ENCODE measurements around the gene CLINT1. TPM values are rescaled to one million over a fixed set of nuclear protein-coding genes. Genes with fewer than 3 reads are reported as not detected.
"Not testable (repeated sequence)": the region's sequence is repeated elsewhere in the genome, so short reads cannot be mapped to it uniquely, and the experiment has no call there.

CLINT1 gene
- total RNA-seq, 5 donors from 2014 or later (not counting 1 experiment from before 2014, with no cell fraction given): 61.1 to 78.6 (median 63.6) TPM

DNA sequence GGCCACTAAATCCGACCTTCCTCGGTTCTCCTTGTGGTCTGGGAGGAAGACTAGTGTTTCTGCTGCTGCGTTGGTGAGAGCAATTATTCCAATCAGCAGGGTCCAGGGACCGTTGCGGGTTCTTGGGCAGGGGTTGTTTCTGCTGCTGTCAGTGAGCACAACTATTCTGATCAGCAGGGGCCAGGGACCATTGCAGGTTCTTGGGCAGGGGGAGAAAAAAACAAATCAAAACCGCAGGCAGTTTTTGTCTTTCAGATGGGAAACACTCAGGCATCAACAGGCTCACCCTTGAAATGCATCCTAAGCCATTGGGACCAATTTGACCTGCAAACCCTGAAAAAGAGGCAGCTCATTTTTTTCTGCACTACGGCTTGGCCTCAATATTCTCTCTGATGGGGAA is 22.6 kb upstream of the CLINT1 start:
- DNase-seq, CTCF ChIA-PET, H3K4me3 Mint-ChIP-seq: not testable (repeated sequence)

DNA sequence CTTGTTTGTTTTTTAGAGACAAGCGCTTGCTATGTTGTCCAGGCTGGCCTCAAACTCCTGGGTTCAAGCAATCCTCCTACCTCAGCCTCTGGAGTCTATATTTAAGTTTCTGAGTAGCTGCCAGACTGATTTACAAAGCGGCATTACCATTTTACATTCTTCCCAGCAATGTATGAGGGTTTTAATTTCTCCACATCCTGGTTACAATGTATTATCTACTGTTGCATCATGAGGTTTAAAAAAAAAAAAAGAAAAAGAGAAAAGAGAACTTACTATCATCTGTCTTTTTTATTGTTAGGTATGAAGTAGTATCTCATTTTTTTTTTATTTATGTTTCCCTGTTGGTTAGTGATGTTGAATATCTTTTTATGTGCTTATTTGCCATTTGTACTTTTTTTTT is 18.9 kb upstream of the CLINT1 start:
- H3K36me3 Mint-ChIP-seq: no peaks in the 10 kb centered on the region
- ChIA-PET POLR2A (no interaction called here), CTCF (interaction anchor here in 1 of 2 donors (0.6 kb wide), 1 partner anchor 21 kb away, joined by 3 read pairs; no protein-coding TSS in a partner anchor)
- no peak overlapping the region for H3K4me3 ChIP-seq (ENCODE audit: control insufficient read depth in 1 of 2, extremely low read depth in 1 of 2, low read length in 1 of 2)
- H3K9me3 Mint-ChIP-seq: no peaks in the 10 kb centered on the region
- no peak overlapping the region for H3K27ac ChIP-seq (ENCODE audit: low read length)
- H3K4me3 Mint-ChIP-seq: no peak overlapping the region
- no peaks in the 10 kb centered on the region for H3K27me3 Mint-ChIP-seq
- H3K27ac Mint-ChIP-seq: no peak overlapping the region
- peaks cover 0 to 4% of the 10 kb centered on the region in 2 experiments for H3K27me3 ChIP-seq (replicated peaks in 1 of 2; ENCODE audit: control insufficient read depth in 2 of 2, extremely low read depth in 1 of 2, insufficient read depth in 2 of 2, low read length in 1 of 2)
- DNase-seq: no peak
- no peaks in the 10 kb centered on the region for H3K9me3 ChIP-seq
- no peaks in the 10 kb centered on the region for H3K4me1 Mint-ChIP-seq
- ATAC-seq (replicated peaks in 1 of 4): no peak
- WGBS (ENCODE audit: insufficient coverage): no CpG with 5 or more reads among the region's 2 CpGs
- no peaks in the 10 kb centered on the region for H3K4me1 ChIP-seq (ENCODE audit: control insufficient read depth in 1 of 2, extremely low read depth in 1 of 2, insufficient read depth in 2 of 2, low read length in 2 of 2)
- H3K36me3 ChIP-seq (ENCODE audit: control insufficient read depth in 2 of 2, extremely low read depth in 1 of 2, insufficient read depth in 1 of 2, low read length in 1 of 2): no peaks in the 10 kb centered on the region

More for the DNA sequence above, 22.6 kb upstream of the CLINT1 start:
- ATAC-seq (replicated peaks in 1 of 4); H3K4me3 ChIP-seq (ENCODE audit: control insufficient read depth in 1 of 2, extremely low read depth in 1 of 2, low read length in 1 of 2); H3K27me3 ChIP-seq (replicated peaks in 1 of 2; ENCODE audit: control insufficient read depth in 2 of 2, extremely low read depth in 1 of 2, insufficient read depth in 2 of 2, low read length in 1 of 2); H3K36me3 ChIP-seq (ENCODE audit: control insufficient read depth in 2 of 2, extremely low read depth in 1 of 2, insufficient read depth in 1 of 2, low read length in 1 of 2); H3K4me1 Mint-ChIP-seq; H3K27me3 Mint-ChIP-seq; POLR2A ChIA-PET; H3K9me3 ChIP-seq; H3K4me1 ChIP-seq (ENCODE audit: control insufficient read depth in 1 of 2, extremely low read depth in 1 of 2, insufficient read depth in 2 of 2, low read length in 2 of 2); H3K9me3 Mint-ChIP-seq; H3K27ac ChIP-seq (ENCODE audit: low read length); H3K36me3 Mint-ChIP-seq; H3K27ac Mint-ChIP-seq: not testable (repeated sequence)
- WGBS (ENCODE audit: insufficient coverage): 73% methylated on average over 5 of the region's 7 CpGs

DNA sequence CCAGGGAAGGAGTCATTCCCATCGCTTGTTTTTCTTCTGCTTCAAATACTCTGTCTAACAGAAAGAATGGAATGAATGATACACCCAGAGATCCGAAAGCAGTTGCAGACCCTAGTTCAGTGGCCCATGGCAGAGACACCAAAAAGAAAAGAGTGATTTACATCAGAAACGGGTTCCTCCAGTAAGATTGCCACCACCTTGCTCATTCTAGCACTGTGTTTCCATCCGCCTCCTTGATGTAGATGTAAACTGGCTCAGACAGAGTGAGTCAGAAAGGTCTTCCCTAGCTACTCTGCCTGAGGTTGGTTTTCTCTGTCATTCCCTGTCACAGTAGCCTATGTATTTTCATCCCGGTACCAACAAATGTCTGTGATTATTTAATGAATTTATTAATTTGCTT is 15.9 kb upstream of the CLINT1 start:
- H3K27ac ChIP-seq (ENCODE audit: low read length): no peak overlapping the region
- no peak overlapping the region for H3K4me3 ChIP-seq (ENCODE audit: control insufficient read depth in 1 of 2, extremely low read depth in 1 of 2, low read length in 1 of 2)
- H3K36me3 ChIP-seq (ENCODE audit: control insufficient read depth in 2 of 2, extremely low read depth in 1 of 2, insufficient read depth in 1 of 2, low read length in 1 of 2): no peaks in the 10 kb centered on the region
- H3K4me1 ChIP-seq (ENCODE audit: control insufficient read depth in 1 of 2, extremely low read depth in 1 of 2, insufficient read depth in 2 of 2, low read length in 2 of 2): no peaks in the 10 kb centered on the region
- ChIA-PET CTCF (no interaction called here), POLR2A (no interaction called here)
- no peak overlapping the region for H3K27ac Mint-ChIP-seq
- no peaks in the 10 kb centered on the region for H3K4me1 Mint-ChIP-seq
- H3K27me3 Mint-ChIP-seq: no peaks in the 10 kb centered on the region
- no peak for ATAC-seq (replicated peaks in 1 of 4)
- H3K9me3 Mint-ChIP-seq: no peaks in the 10 kb centered on the region
- H3K36me3 Mint-ChIP-seq: no peaks in the 10 kb centered on the region
- no peaks in the 10 kb centered on the region for H3K9me3 ChIP-seq
- no peak for DNase-seq
- H3K27me3 ChIP-seq (replicated peaks in 1 of 2; ENCODE audit: control insufficient read depth in 2 of 2, extremely low read depth in 1 of 2, insufficient read depth in 2 of 2, low read length in 1 of 2): peaks cover 0 to 4% of the 10 kb centered on the region in 2 experiments
- H3K4me3 Mint-ChIP-seq: no peak overlapping the region
- no CpG with 5 or more reads among the region's 5 CpGs for WGBS (ENCODE audit: insufficient coverage)

DNA sequence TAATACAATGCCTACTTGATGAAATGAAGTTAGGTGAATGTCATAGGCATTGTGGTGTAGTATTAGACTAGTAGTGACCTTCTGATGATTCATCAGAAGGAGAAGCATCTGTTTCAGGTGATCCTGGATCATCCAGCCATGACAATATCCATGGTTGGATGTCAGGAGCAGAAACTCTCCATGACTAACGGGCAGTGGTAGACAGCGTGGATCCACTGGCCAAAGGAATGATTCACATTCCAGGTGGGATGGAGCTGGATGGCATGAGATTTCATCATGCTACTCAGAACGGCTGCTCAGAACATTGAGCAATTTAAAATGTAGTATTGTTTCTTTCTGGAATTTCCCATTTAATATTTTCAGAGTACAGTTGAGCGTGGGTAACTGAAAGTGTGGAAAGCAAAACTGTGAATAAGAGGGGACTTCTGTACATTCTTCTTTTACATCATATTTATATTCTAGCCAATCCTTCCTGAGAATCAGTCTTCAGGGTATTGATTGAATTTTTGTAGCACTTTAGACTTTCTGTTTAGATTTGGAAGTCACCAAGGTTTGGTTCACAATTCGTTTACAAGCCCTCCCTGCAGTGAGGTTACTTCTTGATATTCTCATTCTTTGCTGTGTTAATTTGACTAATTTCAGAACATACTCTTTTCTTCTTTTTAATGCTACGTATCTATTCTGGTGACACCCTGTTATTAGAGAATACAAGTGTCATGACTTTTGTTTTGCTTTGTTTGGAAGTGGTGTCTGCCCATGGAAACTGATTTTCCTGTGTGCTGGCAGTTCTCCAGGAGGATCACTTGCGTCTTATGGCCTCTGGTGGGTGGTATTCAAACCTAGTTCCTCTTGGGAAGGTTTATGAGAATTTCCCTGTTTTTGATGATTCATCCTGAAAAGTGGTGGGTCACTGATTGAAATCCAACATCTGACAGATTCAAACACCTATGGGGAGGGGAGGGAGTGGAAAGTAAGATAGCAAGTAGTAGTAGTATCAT is 12.2 kb upstream of the CLINT1 start:
- DNase-seq (no peak), ATAC-seq (replicated peaks in 1 of 4) (no peak)
- H3K9me3 Mint-ChIP-seq: no peaks in the 10 kb centered on the region
- no peak overlapping the region for H3K4me3 Mint-ChIP-seq
- H3K36me3 ChIP-seq (ENCODE audit: control insufficient read depth in 2 of 2, extremely low read depth in 1 of 2, insufficient read depth in 1 of 2, low read length in 1 of 2): no peaks in the 10 kb centered on the region
- H3K27ac Mint-ChIP-seq: no peak overlapping the region
- no peak overlapping the region for H3K4me3 ChIP-seq (ENCODE audit: control insufficient read depth in 1 of 2, extremely low read depth in 1 of 2, low read length in 1 of 2)
- H3K36me3 Mint-ChIP-seq: no peaks in the 10 kb centered on the region
- H3K4me1 Mint-ChIP-seq: no peaks in the 10 kb centered on the region
- 0% methylated on average over 1 of the region's 7 CpGs for WGBS (ENCODE audit: insufficient coverage)
- no peaks in the 10 kb centered on the region for H3K4me1 ChIP-seq (ENCODE audit: control insufficient read depth in 1 of 2, extremely low read depth in 1 of 2, insufficient read depth in 2 of 2, low read length in 2 of 2)
- no peaks in the 10 kb centered on the region for H3K27me3 Mint-ChIP-seq
- CTCF ChIA-PET: interaction anchor here in 1 of 2 donors (1.1 to 1.3 kb wide), 2 partner anchors 14 to 54 kb away, joined by 3 to 6 read pairs; no protein-coding TSS in a partner anchor
- H3K27me3 ChIP-seq (replicated peaks in 1 of 2; ENCODE audit: control insufficient read depth in 2 of 2, extremely low read depth in 1 of 2, insufficient read depth in 2 of 2, low read length in 1 of 2): peaks cover 0 to 5% of the 10 kb centered on the region in 2 experiments
- no peaks in the 10 kb centered on the region for H3K9me3 ChIP-seq
- H3K27ac ChIP-seq (ENCODE audit: low read length): no peak overlapping the region
- POLR2A ChIA-PET: interaction anchor here in 1 of 2 donors (0.7 kb wide), 1 partner anchor 67 kb away, joined by 3 read pairs; no protein-coding TSS in a partner anchor

DNA sequence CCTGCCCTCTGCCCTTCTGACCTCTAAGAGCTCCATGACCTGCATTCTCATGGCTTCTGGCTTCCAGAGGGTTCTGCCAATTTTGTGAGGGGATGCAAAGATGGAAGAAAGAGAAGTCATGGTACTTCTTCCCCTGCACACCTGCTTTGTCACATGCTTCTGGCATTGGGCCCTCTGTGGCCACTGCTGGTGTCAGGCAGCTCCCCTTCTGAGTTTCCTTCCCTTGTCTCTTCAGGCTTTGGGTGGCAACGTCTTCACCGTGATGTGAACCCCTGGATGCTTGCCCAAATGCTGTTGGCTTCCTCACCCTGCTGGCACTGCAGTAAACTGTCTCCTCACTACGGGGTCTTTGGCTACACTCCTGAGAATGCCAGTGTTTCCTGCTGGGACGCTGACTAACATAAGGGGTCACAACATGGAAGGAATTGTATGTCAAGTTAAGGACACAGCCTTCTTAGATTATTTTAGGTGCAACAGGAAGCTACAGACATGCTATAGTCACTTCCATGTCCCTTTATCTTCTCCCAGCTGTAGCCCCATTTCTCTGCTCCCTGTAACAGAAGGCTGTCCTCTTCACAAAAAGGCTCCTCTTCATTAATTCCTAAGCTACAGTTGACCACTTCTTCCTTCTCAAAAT is 8.9 kb upstream of the CLINT1 start:
- ATAC-seq (replicated peaks in 1 of 4) (no peak), DNase-seq (no peak)
- WGBS (ENCODE audit: insufficient coverage): 100% methylated on average over 1 of the region's 4 CpGs
- peaks cover 9 to 15% (median 12%) of the 10 kb centered on the region in 3 donors for H3K4me1 Mint-ChIP-seq
- ChIA-PET CTCF (no interaction called here), POLR2A (no interaction called here)
- peak overlapping the region in 1 of 2 donors; percentile 12 for H3K27ac Mint-ChIP-seq
- H3K9me3 ChIP-seq: no peaks in the 10 kb centered on the region
- no peaks in the 10 kb centered on the region for H3K36me3 ChIP-seq (ENCODE audit: control insufficient read depth in 2 of 2, extremely low read depth in 1 of 2, insufficient read depth in 1 of 2, low read length in 1 of 2)
- H3K4me3 Mint-ChIP-seq: no peak overlapping the region
- H3K27ac ChIP-seq (ENCODE audit: low read length): no peak overlapping the region
- no peaks in the 10 kb centered on the region for H3K27me3 Mint-ChIP-seq
- H3K9me3 Mint-ChIP-seq: no peaks in the 10 kb centered on the region
- H3K36me3 Mint-ChIP-seq: no peaks in the 10 kb centered on the region
- no peak overlapping the region for H3K4me3 ChIP-seq (ENCODE audit: control insufficient read depth in 1 of 2, extremely low read depth in 1 of 2, low read length in 1 of 2)
- H3K27me3 ChIP-seq (replicated peaks in 1 of 2; ENCODE audit: control insufficient read depth in 2 of 2, extremely low read depth in 1 of 2, insufficient read depth in 2 of 2, low read length in 1 of 2): peaks cover 0 to 5% of the 10 kb centered on the region in 2 experiments
- H3K4me1 ChIP-seq (ENCODE audit: control insufficient read depth in 1 of 2, extremely low read depth in 1 of 2, insufficient read depth in 2 of 2, low read length in 2 of 2): peaks cover 7 to 12% of the 10 kb centered on the region in 2 experiments

DNA sequence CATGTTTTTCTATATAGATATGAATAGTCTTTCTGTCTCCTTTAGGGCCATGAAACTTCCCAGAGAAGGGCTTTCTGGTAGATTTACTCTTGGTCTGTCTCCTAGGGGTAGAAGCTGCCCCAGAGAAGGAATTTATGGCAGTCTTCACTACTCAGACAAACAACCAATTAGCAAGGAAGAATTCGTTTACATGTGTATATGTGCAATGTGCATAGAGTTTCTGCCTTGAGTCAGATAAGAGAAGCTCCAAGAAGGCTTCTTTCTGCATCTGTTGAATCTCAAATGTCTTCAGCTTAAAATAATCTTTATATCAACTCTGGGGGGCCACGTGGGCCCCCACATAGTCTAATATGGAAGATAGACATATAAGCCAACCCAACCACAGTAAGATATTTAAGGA is 7.6 kb upstream of the CLINT1 start:
- Mint-ChIP-seq H3K36me3 (no peaks in the 10 kb centered on the region), H3K27ac (no peak overlapping the region), H3K4me1 (peaks cover 15 to 24% (median 17%) of the 10 kb centered on the region in 3 donors), H3K27me3 (peaks cover 0 to 3% of the 10 kb centered on the region in 2 donors), H3K4me3 (no peak overlapping the region), H3K9me3 (no peaks in the 10 kb centered on the region)
- ChIA-PET POLR2A (no interaction called here), CTCF (interaction anchor here in 1 of 2 donors (0.6 kb wide), 1 partner anchor 14 kb away, joined by 5 read pairs; no protein-coding TSS in a partner anchor)
- H3K36me3 ChIP-seq (ENCODE audit: control insufficient read depth in 2 of 2, extremely low read depth in 1 of 2, insufficient read depth in 1 of 2, low read length in 1 of 2): no peaks in the 10 kb centered on the region
- peaks cover 0 to 5% of the 10 kb centered on the region in 2 experiments for H3K27me3 ChIP-seq (replicated peaks in 1 of 2; ENCODE audit: control insufficient read depth in 2 of 2, extremely low read depth in 1 of 2, insufficient read depth in 2 of 2, low read length in 1 of 2)
- no peak overlapping the region for H3K4me3 ChIP-seq (ENCODE audit: control insufficient read depth in 1 of 2, extremely low read depth in 1 of 2, low read length in 1 of 2)
- no peak for DNase-seq
- H3K4me1 ChIP-seq (ENCODE audit: control insufficient read depth in 1 of 2, extremely low read depth in 1 of 2, insufficient read depth in 2 of 2, low read length in 2 of 2): peaks cover 10 to 12% of the 10 kb centered on the region in 2 experiments
- no peaks in the 10 kb centered on the region for H3K9me3 ChIP-seq
- ATAC-seq (replicated peaks in 1 of 4): no peak
- WGBS (ENCODE audit: insufficient coverage): no CpG with 5 or more reads among the region's 2 CpGs
- H3K27ac ChIP-seq (ENCODE audit: low read length): no peak overlapping the region
